Body of pancreas (tissue), 4 donors: Measurements from ENCODE around the gene ANKRD13C.

Experiments
- CTCF ChIP-seq, 7 experiments: fragments of 450-650 bp in 4 of 7; fragments of 200-600 bp in 3 of 7; sonication (generic) in 3 of 7; IDR thresholded peaks; one replicate each; pipeline ENCODE4 v1.5.1; 2016 to 2019; ENCODE audit warnings: antibody characterized with exemption in 7 of 7
- POLR2A ChIP-seq, 3 donors: fragments of 450-650 bp; IDR thresholded peaks; one replicate each; pipeline ENCODE4 v1.6.1; 2016; ENCODE audit warnings: antibody characterized with exemption in 3 of 3, mild to moderate bottlenecking in 2 of 3

GRCh38 chr1:70264839-70265238, 89.7 kb downstream of the ANKRD13C start:
- TF ChIP-seq CTCF (IDR thresholded peaks at IDR 0.05) (no peak), POLR2A (IDR thresholded peaks at IDR 0.05) (no peak)
